HG03342 (cell line): ENCODE measurements around the gene SCGN.

ENCODE experiments used
- ATAC-seq: cut with Tn5 transposase; IDR thresholded peaks from one replicate; pipeline ENCODE4 v1.9.1; 2021; ENCODE audit warnings: mild to moderate bottlenecking, moderate library complexity; ENCODE audit not compliant: unreplicated experiment

SCGN gene

GRCh38 chr6:25640446-25640845, 11.6 kb upstream of the SCGN start:
- ATAC-seq = no peak

DNA sequence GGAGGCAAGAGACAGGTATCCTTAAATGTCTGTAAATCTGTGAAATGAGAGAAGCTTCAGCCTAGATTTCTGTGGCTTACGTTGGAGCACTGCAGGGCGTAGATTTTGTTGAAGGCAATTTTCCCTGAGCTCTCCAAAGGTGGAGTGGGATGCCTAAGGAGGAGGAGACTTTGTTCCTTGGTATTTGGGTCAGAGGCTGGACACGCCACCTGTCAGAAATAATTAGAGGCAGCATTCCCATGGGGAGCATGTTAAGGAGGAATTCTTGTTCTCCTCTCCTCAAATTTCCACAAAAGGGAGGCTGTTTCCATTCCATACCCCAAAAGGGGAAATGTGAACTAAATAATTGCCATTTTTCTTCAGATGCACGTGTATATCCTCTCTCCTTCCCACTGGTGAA, 11.1 kb upstream of the SCGN start:
- no peak for ATAC-seq

DNA sequence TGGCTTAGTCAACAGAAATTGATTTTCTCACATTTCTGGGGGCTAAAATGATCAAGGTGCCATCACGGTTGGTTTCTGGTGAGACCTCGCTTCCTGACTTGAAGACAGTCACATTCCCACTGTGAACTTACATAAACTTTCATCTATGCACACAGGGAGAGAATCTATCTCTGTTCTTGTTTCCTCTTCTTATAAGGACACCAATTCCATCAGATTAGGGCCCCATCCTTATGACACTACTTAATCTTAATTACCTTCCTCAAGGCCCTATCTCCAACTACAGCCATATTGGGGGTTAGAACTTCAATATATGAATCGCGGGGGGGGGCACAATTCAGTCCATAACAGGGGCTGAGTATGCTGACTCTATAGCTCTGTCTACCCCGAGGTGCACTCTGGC, 10.6 kb upstream of the SCGN start:
- ATAC-seq = no peak

- no peak for ATAC-seq
Observed at GRCh38 chr6:25641940-25642666, 9.9 kb upstream of the SCGN start.

GRCh38 chr6:25642667-25643328, 9.2 kb upstream of the SCGN start:
- ATAC-seq = no peak

DNA sequence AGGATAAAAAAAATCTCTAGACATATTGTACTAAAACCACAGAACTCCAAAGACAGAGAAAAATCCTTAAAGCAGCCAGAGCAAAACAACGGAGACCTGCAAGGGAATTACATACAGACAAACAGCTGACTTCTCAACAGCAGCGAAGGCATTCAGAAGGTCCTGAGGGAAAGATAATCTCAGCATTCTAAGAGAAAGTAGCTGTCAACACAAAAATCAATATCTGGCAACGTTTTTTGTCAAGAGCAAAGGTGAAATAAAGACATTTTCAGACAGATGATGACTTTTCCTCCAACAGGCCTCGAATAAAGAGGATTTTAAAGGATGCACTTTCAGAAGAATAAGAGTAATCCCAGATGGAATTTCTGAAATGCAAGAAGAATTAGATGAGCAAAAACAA, 6.1 kb upstream of the SCGN start:
- ATAC-seq = no peak

GRCh38 chr6:25649611-25650010, 2.4 kb upstream of the SCGN start:
- no peak for ATAC-seq

GRCh38 chr6:25655723-25656122, 3.7 kb downstream of the SCGN start:
- ATAC-seq = no peak

GRCh38 chr6:25659633-25660368, 7.8 kb downstream of the SCGN start:
- no peak for ATAC-seq

GRCh38 chr6:25660512-25660911, 8.5 kb downstream of the SCGN start:
- ATAC-seq = no peak

DNA sequence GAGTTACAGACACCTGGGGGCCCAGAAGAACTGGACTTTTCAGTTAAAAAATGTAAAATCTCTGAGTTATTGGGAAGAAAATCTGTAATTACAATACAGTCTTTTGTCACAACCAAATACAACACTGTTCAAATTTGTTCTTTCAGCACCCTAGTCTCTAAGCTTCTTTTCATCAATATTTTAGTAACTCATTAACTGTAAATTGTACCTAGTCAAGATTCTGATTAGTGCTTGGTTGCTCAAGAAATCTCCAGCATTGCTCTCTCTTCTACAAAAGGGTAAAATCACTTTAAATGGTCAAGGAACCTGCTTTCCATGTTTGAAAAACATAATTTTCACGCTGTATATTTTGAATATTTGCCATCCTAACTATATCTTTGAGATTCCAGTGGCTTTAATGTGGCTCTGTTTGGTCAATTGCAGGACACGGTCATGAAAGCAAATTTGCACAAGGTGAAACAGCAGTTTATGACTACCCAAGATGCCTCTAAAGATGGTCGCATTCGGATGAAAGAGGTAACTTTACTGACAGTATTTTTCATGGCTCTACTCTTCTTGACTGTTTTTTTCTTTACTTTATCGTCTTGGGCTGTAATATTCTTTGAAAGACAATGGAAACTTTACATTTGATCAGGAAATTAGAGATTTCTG, 9.2 kb downstream of the SCGN start:
- ATAC-seq = no peak

DNA sequence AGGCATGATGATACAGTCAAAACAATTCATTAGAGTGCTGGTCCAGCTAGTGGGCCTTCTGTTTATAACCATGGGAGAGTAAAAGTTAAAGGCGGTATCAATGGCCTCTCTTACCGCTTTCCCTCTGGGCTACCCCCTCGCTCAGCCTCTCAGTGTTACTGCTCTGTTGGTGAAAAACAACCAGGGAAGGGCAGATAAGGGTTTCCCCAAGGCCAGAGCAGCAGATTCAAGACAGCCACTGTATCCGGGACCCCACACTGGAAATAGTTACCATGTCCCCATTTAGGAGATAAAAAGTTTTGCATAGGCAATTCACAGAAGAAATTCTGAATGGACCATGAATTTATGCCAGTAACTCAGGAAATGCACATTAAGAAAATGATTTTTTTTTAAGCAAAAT, 13.4 kb downstream of the SCGN start:
- ATAC-seq = no peak

DNA sequence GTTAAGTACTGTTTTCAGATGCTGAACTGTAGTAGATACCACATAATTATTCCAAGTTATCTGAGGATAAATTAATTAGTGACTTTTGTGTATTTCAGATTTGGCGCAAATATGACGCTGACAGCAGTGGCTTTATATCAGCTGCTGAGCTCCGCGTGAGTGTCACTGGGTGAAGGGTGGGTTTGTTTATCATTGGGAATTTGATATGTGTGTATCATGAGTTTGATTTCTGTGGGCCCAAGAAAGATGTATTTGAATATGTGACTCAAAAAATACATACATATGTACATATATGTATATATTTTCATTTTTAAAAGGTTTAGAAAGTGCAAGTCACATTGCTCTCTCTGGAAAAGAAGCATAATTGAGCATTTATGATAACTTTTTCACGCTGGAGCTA, 17.4 kb downstream of the SCGN start:
- no peak for ATAC-seq

DNA sequence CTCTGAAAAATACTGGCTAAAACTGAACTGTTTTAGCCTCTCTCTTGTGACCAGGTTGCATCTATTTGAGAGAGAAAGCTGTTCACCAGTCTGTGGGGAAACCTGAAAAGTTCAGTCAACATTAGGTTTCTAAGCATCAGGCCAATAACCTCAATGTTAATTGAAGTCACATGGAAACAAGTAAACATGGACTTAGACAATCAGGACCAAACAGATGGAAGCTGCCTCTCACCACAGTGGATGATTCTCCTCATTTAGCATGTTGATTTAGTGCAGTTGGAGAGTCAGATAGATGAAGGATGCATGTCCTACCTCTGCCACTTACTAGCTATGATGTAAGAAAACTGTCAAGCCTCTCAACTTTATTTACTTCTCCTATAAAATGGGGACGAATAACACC, 18.2 kb downstream of the SCGN start:
- ATAC-seq = no peak

GRCh38 chr6:25670793-25671513, 18.9 kb downstream of the SCGN start:
- ATAC-seq = no peak

DNA sequence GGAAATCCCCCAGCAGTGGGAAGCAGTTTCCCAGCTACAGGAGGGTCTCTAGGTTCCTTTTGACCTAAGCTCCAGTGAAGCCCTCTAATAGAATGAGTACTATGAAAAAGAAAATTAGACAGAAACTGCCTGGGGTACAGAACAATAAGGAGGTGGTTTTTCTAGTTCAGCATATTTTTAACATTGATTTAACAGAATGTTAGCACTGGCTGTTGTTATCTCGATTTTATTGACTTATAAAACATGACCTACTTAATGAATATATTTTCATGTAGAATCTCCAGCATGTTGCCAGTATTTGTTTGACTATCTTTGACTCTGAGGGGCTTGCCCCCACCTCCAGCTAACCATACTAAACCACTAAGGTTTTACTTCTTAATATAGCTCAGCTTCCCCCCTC, 19.6 kb downstream of the SCGN start:
- ATAC-seq = no peak

- no peak for ATAC-seq
Observed at GRCh38 chr6:25675167-25675566, 23.2 kb downstream of the SCGN start.

GRCh38 chr6:25676775-25677174, 24.8 kb downstream of the SCGN start:
- no peak for ATAC-seq

- ATAC-seq = no peak
Observed at GRCh38 chr6:25681848-25682247, 29.8 kb downstream of the SCGN start.

- no peak for ATAC-seq
Observed at GRCh38 chr6:25682324-25682723, 30.3 kb downstream of the SCGN start.

DNA sequence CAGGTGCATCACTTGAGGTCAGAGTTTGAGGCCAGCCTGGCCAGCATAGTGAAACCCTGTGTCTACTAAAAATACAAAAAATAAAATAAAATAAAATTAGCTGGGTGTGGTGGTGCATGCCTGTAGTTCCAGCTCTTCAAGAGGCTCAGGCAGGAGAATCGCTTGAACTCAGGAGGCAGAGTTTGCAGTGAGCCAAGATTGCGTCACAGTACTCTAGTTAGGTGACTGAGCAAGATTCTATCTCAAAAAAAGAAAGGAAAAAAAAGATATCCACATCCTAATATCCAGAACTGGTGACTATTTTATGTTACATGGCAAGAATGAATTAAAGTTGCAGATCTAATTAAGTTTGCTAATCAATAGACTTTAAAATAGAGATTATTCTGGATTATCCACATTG, 32.5 kb downstream of the SCGN start:
- ATAC-seq = no peak
